Activated T-helper 1 cell treated with anti-CD3 and anti-CD28 coated beads, Interleukin-2, amount 50 U/mL, for 16 hours (primary cell): ENCODE measurements around the gene SOHLH1.

Experiments
- DNase-seq, 2 donors: peaks; one replicate each; pipeline ENCODE4 v3.0.0-alpha.2; 2020; ENCODE audit warnings: low read depth in 1 of 2, low spot score in 1 of 2

Gene SOHLH1, protein sequence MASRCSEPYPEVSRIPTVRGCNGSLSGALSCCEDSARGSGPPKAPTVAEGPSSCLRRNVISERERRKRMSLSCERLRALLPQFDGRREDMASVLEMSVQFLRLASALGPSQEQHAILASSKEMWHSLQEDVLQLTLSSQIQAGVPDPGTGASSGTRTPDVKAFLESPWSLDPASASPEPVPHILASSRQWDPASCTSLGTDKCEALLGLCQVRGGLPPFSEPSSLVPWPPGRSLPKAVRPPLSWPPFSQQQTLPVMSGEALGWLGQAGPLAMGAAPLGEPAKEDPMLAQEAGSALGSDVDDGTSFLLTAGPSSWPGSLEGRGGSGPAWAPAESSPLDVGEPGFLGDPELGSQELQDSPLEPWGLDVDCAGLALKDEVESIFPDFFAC

DNA sequence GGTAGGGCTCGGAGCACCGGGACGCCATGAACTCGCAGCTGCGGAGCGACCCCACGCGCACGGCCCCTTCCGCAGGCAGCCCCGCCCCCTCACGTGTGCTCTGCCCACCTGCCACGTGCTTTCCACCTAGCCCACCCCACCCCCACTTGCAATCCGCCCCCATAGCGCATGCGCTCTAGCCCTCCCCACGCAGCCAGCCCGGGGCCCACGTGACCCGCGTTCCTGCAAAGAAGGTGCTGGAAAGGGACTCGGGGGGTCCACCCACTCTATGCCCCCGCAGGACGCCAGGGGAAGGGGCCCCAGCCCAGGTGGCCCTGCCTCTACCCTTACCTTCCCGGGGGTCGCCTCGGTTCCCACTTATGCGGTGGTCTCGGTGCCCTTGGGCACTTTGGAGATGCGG, at the start of gene SOHLH1:
Gene SOHLH1 (minus strand): TSS at position 42 of the 400 bp plus-strand sequence. CDS start 14 bp downstream, at position 28.
- DNase-seq = no peak

GRCh38 chr9:135748676-135749075, 49.4 kb upstream of the SOHLH1 start:
- no peak for DNase-seq

- DNase-seq = no peak
Measured at GRCh38 chr9:135747311-135747710, 48.0 kb upstream of the SOHLH1 start.

GRCh38 chr9:135746565-135746964, 47.3 kb upstream of the SOHLH1 start:
- no peak for DNase-seq

DNA sequence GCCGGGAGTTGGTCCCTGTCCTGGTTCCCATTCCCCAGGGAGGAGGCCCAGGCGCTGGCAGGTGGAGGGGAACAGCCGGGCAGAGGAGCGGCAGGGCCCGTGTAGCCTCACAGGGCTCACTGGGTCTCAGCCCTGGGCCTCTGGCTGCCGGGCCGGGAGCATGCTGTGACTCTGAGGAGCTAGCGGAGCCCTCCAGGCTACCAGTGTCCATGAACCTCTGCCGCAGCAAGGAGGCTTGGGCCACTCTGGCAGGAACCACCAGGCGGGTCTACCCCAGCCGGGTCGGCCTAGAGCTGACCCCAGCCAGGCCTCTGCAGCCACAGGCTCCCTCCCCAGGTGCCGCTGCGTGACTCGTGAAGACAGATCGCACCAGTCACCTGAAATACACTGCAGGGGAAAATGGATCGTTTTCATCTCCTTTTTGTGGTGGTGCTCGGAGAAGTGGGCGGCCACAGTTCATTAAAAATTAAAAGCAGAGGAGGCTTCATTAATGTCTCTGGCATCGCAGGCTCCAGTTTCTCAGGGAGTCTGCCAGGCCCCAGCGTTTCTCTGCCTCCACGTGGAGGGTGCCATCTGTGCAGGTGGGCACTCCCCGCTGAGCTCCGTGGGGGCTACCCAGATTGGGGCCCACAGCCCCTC, 46.5 kb upstream of the SOHLH1 start:
- no peak for DNase-seq

DNA sequence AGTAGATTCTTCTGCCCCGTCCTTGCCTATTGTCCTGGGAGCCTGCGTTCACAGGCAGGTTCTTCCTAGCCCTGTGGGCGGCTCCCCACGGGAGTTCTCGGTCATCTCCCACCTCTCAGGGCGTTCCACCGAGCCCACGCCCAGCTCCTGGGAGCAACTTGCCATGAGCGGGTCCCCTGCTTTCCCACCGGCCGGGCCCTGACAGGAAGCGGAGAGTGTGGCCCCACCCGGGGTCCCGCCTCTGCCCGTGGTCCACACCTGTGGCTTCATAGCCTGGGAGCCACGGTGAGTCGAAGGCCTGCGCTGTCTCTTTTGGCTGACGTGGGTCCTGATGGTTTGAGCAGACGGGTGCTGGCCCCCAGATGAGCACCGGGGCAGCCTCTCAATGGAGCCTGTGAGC, 45.9 kb upstream of the SOHLH1 start:
- no peak for DNase-seq

GRCh38 chr9:135744333-135745070, 45.2 kb upstream of the SOHLH1 start:
- no peak for DNase-seq

GRCh38 chr9:135743546-135744332, 44.5 kb upstream of the SOHLH1 start:
- DNase-seq = no peak

- no peak for DNase-seq
Measured at GRCh38 chr9:135743021-135743420, 43.7 kb upstream of the SOHLH1 start.

DNA sequence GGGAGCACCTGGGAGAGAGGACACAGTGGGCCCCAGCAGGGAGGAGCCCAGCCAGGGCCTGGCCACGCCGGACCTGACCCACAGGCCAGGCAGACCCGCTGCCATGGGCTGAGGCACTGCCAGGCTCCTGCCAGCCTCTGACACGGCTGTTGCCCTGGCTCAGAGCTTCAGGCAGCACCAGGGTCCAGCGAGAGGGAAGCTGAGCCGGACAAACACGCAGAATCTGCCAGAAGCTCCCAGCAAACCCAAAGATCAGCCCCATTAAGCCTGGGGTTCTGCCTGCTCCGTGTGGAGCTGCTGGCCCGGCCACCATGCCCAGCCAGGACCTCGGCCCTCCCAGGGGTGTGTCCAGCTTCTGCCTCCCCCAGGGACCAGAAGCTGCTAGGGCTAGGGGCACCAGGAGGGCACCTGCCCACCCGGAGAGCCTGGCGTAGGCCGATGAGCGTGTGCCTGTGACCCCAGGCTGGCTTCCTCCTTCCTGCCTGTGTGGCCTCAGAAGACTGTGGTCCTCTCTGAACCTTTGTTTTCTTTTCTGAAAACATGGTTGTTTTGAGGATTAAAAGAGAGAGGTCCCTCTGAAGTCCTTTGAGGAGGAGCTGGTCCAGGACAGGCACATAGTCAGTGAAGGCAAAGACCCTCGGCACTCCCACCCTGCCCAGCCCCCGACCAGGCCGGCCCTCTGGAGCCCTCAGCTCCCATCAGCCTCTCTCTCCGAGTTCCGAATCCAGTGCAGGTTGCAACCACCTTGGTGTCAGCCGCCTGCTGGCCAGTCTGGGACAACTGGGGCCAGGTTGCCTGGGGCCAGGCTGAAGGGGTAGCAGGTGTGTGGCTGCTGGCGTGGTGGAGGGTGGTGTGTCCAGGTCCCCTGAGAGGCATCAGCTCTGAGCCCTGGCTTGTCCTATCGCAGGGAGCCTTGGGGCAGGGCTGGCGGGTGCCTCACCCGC, 42.3 kb upstream of the SOHLH1 start:
- no peak for DNase-seq

DNA sequence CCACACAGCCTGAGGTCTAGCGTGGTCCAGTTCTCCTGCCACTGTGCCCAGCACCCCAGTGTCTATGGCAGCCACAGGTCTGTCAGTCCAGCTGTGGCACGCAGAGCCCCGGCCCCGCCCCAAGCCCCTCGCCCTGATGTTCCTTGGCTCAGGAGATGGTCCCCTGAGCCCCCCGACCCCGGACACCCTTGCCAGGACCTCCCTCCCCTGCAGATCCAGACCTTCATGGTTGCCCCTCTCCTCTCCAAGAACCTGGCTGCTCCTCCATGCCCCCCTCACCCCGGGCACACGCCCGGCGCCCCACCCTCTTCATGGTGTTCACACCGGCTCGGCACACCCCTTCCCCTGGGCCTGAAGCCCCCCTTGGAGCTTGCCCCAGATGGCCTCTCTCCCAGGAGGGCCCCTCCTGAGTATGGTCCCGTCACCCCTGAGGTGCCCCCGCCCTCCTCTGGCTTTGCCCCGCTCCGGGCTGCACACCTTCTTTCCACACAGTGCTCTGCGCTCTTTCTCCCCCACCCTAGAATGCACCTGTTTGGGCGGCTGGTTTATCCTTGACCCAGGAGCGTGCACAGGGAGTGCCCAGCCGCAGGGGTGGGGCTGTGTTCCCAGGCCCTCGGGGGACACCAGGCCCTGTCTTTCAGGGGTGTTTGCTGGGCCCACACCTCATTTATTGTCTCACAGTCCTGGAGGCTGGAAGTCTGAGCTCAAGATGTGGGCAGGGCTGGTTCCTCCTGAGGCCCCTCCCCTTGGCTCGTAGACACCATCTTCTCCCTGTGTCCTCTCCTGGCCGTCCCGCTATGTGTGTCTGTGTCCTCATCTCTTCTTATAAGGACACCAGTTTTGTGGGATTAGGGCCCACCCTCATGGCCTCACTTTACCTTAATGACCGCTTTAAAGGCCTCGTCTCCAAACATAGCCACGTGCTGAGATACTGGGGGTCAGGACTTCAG, 40.3 kb upstream of the SOHLH1 start:
- no peak for DNase-seq

GRCh38 chr9:135737840-135738521, 38.7 kb upstream of the SOHLH1 start:
- no peak for DNase-seq

DNA sequence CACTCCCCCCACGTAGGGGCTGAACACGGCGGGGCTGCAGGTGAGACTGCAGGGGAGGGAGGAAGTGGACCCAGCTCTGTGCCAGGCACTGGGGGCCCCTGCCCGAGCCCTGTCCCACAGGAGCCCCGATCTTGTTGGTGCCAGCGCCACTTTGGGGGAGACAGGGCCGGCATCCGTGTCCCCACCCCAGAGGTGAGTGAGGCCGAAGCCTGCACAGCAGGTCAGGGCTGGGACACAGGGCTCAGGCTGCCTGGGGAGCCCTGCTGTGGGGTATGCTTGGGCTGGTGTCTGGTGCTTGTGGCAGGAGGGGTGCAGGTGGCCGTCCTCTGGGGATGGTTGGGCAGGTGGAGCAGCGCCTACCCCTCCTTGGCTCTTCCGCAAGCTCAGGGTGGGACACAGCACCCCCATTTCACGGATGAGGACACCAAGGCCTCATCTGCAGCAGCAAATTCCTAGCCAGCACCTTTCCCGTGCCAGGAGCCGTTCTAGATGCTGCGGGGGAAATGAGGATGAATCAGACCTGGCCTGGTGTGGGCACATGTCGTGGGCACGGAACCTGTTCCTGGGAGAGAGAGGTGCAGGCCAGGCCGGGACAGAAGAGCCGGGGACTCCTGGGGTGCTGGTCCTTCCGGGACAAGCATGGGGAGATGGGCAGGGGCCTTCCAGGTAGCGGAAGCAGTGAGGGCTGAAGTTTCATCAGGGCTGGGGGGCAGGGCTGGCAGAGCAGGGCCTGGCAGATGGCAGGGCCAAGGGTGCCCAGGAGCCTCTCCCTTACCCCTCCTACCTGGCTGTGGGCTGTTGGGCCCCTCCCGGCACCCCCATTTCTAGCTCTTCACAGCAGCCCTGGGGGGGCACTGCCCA, 37.9 kb upstream of the SOHLH1 start:
- no peak for DNase-seq

DNA sequence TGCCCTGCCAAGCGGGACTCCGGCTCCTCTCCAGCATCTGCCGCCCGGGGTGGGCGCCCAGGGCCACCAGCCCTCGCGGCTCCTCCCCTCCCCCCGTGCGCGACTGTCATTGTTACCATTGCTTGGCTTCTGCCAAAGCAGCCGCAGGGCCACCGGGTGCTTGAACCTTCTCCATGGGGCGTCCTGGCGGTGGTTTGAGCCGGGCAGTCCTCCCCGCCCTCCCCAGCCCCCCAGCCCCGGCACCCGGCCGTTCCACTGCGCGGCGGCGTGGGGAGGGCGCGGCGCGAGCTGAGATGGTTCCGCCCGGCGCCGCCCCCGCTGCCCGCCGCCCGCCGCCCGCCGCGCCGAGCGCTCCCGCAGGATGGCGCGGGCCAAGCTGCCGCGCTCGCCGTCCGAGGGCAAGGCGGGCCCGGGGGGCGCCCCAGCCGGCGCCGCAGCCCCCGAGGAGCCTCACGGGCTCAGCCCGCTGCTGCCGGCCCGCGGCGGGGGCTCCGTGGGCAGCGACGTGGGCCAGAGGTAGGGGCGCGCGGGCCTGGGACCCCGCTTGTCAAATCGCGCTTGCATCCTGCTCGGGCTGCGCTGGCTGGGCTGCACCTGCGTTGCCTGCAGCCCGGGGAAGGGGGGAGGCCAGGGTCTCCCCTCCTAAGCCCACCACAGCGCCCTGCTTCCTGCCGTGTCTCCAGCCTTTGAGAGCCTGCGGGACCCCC, 37.1 kb upstream of the SOHLH1 start:
- DNase-seq = no peak

DNA sequence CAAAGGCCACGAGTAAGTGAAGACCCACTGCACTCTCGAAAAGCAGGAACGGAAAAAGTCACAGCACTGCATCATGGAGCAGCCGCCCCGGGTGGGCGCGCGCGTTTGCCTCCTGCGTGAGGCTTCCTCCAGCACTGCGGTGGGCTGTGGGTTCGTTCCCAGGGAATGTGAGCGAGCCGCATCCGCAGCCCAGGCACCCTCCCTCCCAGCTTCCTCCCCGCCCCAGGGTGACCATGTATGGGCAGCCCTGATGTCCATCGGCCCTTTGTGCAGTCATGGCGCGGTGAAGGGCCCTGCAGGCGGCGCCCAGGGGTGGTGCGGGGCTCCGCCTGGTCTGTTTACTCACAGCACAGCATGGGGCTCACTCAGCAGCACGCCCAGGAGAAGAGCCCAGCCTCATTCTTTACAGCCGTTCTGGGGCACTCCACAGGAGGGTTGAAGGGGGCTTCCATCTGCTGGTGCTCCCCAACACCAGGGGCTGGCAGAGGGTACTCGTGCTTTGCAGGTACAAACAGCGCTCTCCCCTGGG, 35.4 kb upstream of the SOHLH1 start:
- DNase-seq = no peak

DNA sequence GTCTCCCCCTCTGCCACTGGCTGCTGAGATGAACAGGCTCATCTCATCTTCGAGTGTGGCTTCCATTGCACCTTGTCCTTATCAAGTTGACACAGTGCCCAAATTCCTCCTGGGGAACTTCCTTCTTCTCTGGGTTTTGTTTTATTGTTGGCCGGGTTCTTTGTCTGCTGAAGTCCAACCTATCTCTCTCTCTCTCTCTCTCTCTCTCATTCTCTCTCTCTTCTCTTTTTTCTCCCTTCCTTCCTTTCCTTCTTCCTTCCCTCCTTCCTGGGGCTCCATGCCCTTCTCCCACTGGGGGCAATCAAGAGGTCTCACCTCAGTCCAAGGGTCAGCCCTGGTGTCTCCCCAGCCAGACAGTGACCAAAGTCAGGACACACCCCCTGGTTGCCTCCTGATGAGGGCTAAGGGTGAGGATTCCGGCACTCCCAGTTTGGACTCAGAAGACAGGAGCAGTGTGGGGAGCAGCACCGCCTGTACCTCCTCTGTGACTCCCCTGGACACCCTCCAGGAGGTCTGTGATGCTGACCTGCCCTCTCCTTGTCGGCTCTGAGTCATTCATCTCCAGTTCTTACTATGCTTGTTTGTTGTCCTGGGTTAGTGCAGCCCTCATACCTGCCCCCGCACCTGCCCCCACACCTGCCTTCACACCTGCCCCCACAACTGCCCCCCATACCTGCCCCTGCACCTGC, 33.4 kb upstream of the SOHLH1 start:
- no peak for DNase-seq
